Suppressor macrophage treated with lipopolysaccharide for 1 hour (primary cell): Measurements from ENCODE around the gene TIMP2.

ENCODE experiments used
- DNase-seq, 3 donors: peaks; one replicate each; pipeline ENCODE4 v3.0.0-alpha.2; 2020 to 2022

Gene TIMP2

GRCh38 chr17:78865682-78866390 lies 59.4 kb downstream of the TIMP2 start:
- DNase-seq: peak; percentile 83 to 88 (median 86)

GRCh38 chr17:78864117-78864516 lies 61.1 kb downstream of the TIMP2 start:
- no peak for DNase-seq

GRCh38 chr17:78862073-78863023 lies 62.8 kb downstream of the TIMP2 start:
- DNase-seq: peak; percentile 94 to 98 (median 95)

GRCh38 chr17:78861229-78861628 lies 64.0 kb downstream of the TIMP2 start:
- DNase-seq: no peak

GRCh38 chr17:78859051-78859450 lies 66.1 kb downstream of the TIMP2 start:
- DNase-seq: no peak

GRCh38 chr17:78857266-78857665 lies 67.9 kb downstream of the TIMP2 start:
- no peak for DNase-seq

- DNase-seq: no peak
These were observed 69.5 kb downstream of the TIMP2 start for GRCh38 chr17:78855561-78856165.

- no peak for DNase-seq
These were observed 70.7 kb downstream of the TIMP2 start for GRCh38 chr17:78854508-78854907.

GRCh38 chr17:78853926-78854394 lies 71.2 kb downstream of the TIMP2 start:
- DNase-seq: no peak

GRCh38 chr17:78852709-78853121 lies 72.5 kb downstream of the TIMP2 start:
- no peak for DNase-seq

- DNase-seq: no peak
These were observed 76.2 kb downstream of the TIMP2 start for GRCh38 chr17:78849026-78849425.

GRCh38 chr17:78847052-78847451 lies 78.1 kb downstream of the TIMP2 start:
- DNase-seq: no peak

GRCh38 chr17:78844301-78845005 lies 80.7 kb downstream of the TIMP2 start:
- DNase-seq: peak; percentile 66 to 71 (median 70)

- peak; percentile 51 to 66 (median 58) for DNase-seq
These were observed 82.2 kb downstream of the TIMP2 start for GRCh38 chr17:78842881-78843565.

GRCh38 chr17:78840780-78841611 lies 84.2 kb downstream of the TIMP2 start, which contains the start of gene USP36:
TSS of gene USP36 (minus strand) at chr17:78840814. CDS start at chr17:78836363, 4,451 bp downstream.
- peak; percentile 100 for DNase-seq

GRCh38 chr17:78840530-78840779 lies 84.7 kb downstream of the TIMP2 start:
- DNase-seq: no peak

GRCh38 chr17:78839762-78840529 lies 85.2 kb downstream of the TIMP2 start:
- DNase-seq: peak in 2 of 3 donors; percentile 63 to 77

- DNase-seq: peak in 2 of 3 donors; percentile 7 to 37
These were observed 85.9 kb downstream of the TIMP2 start for GRCh38 chr17:78839235-78839761.

GRCh38 chr17:78838574-78839005 lies 86.6 kb downstream of the TIMP2 start:
- DNase-seq: no peak

GRCh38 chr17:78836420-78837021 lies 88.7 kb downstream of the TIMP2 start:
- DNase-seq: no peak
